Measurements from ENCODE around the gene ARL17B. TPM values are rescaled to one million over a fixed set of nuclear protein-coding genes. Genes with fewer than 3 reads are reported as not detected.
A peak's percentile ranks its signal among the peaks of the same experiment; 100 is the strongest.
"Not testable (repeated sequence)": the region's sequence is repeated elsewhere in the genome, so short reads cannot be mapped to it uniquely, and the experiment has no call there.

Gene ARL17B
- total RNA-seq, 2 donors from 2014 or later: 15.4 to 25.0 TPM

- H3K4me3 Mint-ChIP-seq; H3K36me3 Mint-ChIP-seq (ENCODE audit: insufficient read depth in 2 of 2); DNase-seq; H3K4me1 Mint-ChIP-seq (ENCODE audit: low read depth); H3K27ac Mint-ChIP-seq; H3K27me3 Mint-ChIP-seq (ENCODE audit: low read depth); H3K9me3 Mint-ChIP-seq: not testable (repeated sequence)
- ATAC-seq (replicated peaks in 1 of 2): peak; percentile 63 to 66
Observed at GRCh38 chr17:46361145-46361735, 326 bp downstream of the ARL17B start.

DNA sequence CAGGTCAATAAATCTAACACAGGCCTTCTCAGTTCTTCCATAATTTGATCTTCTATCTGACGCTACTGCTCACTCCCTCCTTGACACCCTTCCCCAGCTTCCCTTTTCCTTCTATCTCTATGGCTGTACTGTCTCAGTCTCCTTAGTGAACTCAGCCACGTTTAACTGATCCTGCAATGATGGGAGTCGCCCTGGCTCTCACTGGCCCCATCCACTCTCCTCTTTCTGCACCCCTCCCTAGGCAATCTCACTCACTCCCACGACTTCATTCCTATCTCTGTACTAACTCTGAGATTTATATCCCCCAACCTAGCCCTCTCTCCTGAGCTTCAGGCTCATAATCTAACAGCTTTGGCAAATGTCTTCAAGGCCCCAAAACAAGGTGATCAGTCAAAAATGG is 7.7 kb downstream of the ARL17B start:
- H3K27me3 Mint-ChIP-seq (ENCODE audit: low read depth): not testable (repeated sequence)

GRCh38 chr17:46349060-46349459 is 12.5 kb downstream of the ARL17B start:
- H3K9me3 Mint-ChIP-seq; H3K27ac Mint-ChIP-seq; H3K4me3 Mint-ChIP-seq; H3K27me3 Mint-ChIP-seq (ENCODE audit: low read depth); H3K4me1 Mint-ChIP-seq (ENCODE audit: low read depth); H3K36me3 Mint-ChIP-seq (ENCODE audit: insufficient read depth in 2 of 2); DNase-seq: not testable (repeated sequence)
- ATAC-seq (replicated peaks in 1 of 2): peak; percentile 59 to 66

More for the DNA sequence above, 7.7 kb downstream of the ARL17B start:
- H3K4me3 Mint-ChIP-seq; H3K4me1 Mint-ChIP-seq (ENCODE audit: low read depth); H3K36me3 Mint-ChIP-seq (ENCODE audit: insufficient read depth in 2 of 2); ATAC-seq (replicated peaks in 1 of 2); DNase-seq; H3K27ac Mint-ChIP-seq; H3K9me3 Mint-ChIP-seq: not testable (repeated sequence)

- not testable (repeated sequence) for H3K4me1 Mint-ChIP-seq (ENCODE audit: low read depth); H3K36me3 Mint-ChIP-seq (ENCODE audit: insufficient read depth in 2 of 2); H3K27me3 Mint-ChIP-seq (ENCODE audit: low read depth); H3K27ac Mint-ChIP-seq; H3K9me3 Mint-ChIP-seq; H3K4me3 Mint-ChIP-seq; DNase-seq
- ATAC-seq (replicated peaks in 1 of 2): peak; percentile 76 to 87
Observed at GRCh38 chr17:46348345-46348744, 13.2 kb downstream of the ARL17B start.

- H3K27me3 Mint-ChIP-seq (ENCODE audit: low read depth); H3K4me3 Mint-ChIP-seq; H3K36me3 Mint-ChIP-seq (ENCODE audit: insufficient read depth in 2 of 2); H3K4me1 Mint-ChIP-seq (ENCODE audit: low read depth); ATAC-seq (replicated peaks in 1 of 2); H3K27ac Mint-ChIP-seq; H3K9me3 Mint-ChIP-seq; DNase-seq: not testable (repeated sequence)
Observed at GRCh38 chr17:46342131-46342530, 19.4 kb downstream of the ARL17B start.

DNA sequence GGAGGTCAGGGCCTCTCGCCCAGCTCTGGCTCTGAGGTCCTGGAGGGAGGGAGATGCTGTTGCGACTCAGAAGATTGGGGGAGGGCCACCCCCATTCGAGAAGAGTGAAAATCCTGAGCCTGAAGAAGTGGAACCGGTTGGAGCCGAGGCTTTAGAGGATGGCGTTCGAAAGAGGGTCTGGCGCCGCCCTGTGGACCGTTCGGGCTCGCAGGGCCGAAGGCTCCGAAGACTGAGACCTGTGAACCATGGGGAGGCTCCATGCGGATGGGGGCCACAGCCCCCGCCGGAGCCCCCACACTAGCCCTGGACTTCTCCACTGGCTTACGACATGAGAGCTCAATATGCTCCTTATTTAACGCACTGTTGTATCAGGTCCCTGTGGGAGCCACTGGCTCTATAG is 20.3 kb downstream of the ARL17B start:
- peak in 1 of 2 donors; percentile 50 for ATAC-seq (replicated peaks in 1 of 2)
- not testable (repeated sequence) for H3K27ac Mint-ChIP-seq; H3K4me1 Mint-ChIP-seq (ENCODE audit: low read depth); DNase-seq; H3K4me3 Mint-ChIP-seq; H3K9me3 Mint-ChIP-seq; H3K36me3 Mint-ChIP-seq (ENCODE audit: insufficient read depth in 2 of 2); H3K27me3 Mint-ChIP-seq (ENCODE audit: low read depth)

DNA sequence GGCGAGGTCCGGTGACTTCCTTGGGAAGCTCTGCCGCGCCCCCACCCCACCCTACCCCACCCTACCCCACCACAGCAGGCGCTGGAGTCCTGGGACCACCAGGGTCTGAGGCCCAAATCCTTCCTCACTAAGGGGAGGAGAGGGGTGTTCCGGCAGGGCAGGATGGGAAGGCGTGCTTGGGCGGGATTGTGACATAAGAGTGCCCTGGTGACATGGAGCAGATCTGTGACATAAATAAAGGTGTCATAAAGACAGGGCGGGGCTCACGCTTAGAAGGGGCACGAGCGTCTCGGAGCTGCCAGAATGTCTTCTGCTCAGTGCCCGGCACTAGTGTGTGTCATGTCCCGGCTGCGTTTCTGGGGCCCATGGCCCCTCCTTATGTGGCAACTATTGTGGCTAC is 66.7 kb downstream of the ARL17B start, which contains the start of gene LRRC37A:
Gene LRRC37A (plus strand): TSS at position 301 of the 400 bp plus-strand sequence. CDS start 3 bp downstream, at position 304.
- not testable (repeated sequence) for DNase-seq; H3K36me3 Mint-ChIP-seq (ENCODE audit: insufficient read depth in 2 of 2); ATAC-seq (replicated peaks in 1 of 2); H3K4me3 Mint-ChIP-seq; H3K27me3 Mint-ChIP-seq (ENCODE audit: low read depth); H3K9me3 Mint-ChIP-seq; H3K27ac Mint-ChIP-seq
- H3K4me1 Mint-ChIP-seq (ENCODE audit: low read depth): peaks cover 12% of the 10 kb centered on the region

DNA sequence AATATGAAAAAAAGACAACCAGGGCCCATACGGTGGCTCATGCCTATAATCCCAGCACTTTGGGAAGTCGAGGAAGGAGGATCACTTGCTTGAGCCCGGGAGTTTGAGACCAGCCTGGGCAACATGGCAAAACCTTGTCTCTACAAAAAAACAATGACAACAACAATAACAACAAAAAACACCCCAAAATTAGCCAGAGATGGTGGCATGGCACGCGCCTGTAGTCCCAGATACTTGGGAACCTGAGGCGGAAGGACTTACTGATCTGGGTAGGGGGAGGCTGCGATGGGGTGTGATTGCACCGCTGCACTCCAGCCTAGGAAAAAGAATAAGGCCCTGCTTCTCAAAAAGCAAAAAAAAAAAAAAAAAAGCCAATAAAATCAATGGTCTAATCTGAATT is 69.9 kb downstream of the ARL17B start:
- DNase-seq; H3K9me3 Mint-ChIP-seq; H3K27ac Mint-ChIP-seq; ATAC-seq (replicated peaks in 1 of 2); H3K36me3 Mint-ChIP-seq (ENCODE audit: insufficient read depth in 2 of 2); H3K27me3 Mint-ChIP-seq (ENCODE audit: low read depth): not testable (repeated sequence)
- Mint-ChIP-seq H3K4me3 (peak overlapping the region in 1 of 2 donors; percentile 57), H3K4me1 (ENCODE audit: low read depth) (peaks cover 23% of the 10 kb centered on the region)

DNA sequence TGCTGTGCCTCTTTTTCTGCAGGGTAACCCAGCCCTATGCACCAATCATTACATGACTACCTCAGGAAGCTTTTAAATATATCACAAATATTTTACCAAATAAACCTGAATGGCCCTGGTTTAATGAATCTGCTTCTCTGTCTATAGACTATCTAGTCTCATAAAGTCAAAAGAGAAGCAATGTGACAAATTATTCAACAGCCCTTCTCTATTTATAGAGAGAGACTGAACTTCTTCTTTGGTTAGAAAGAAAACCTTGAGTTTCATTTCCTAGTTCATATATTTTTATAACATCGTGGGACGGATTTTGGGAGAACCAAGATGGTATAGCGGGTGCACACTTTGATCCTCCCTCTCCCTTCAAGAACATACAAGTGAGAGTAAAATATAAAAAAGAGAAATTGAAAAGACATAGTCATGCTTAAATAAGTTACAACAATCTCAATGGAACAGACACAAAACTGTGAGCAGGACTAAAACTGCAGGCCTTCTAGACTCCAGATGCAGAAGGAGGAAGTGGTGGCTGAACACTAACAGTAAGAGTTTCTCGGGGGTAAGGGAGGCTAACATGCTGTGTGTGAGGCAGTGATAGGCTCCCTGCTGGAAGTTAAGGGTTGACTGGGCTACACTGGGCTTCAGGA is 70.5 kb downstream of the ARL17B start:
- peaks cover 26% of the 10 kb centered on the region for H3K4me1 Mint-ChIP-seq (ENCODE audit: low read depth)
- DNase-seq: peak in 1 of 2 donors; percentile 34
- not testable (repeated sequence) for H3K9me3 Mint-ChIP-seq; H3K27me3 Mint-ChIP-seq (ENCODE audit: low read depth); H3K36me3 Mint-ChIP-seq (ENCODE audit: insufficient read depth in 2 of 2); H3K27ac Mint-ChIP-seq
- H3K4me3 Mint-ChIP-seq: peak overlapping the region in 1 of 2 donors; percentile 57
- peak in 1 of 2 donors; percentile 74 for ATAC-seq (replicated peaks in 1 of 2)

DNA sequence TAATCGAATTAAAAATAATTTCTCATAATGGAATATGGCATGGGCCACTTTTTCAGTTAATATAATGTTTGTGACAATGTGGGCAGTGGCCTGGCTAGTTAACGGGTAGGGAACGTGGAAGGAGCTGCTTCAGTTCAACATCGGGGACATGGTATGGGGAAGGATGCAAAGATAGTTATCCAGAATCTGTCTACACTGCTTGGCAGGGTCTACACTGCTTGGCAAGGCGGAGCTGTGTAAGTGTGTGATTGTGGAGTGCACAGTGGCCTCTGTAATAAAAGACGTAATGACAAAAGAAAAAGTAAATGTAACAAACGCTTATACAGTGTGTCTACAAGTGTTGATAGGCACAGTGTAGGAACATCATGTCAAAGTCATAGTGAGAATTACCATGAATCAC is 74.0 kb downstream of the ARL17B start:
- H3K27me3 Mint-ChIP-seq (ENCODE audit: low read depth); H3K36me3 Mint-ChIP-seq (ENCODE audit: insufficient read depth in 2 of 2); H3K9me3 Mint-ChIP-seq; DNase-seq; H3K27ac Mint-ChIP-seq; H3K4me3 Mint-ChIP-seq: not testable (repeated sequence)
- ATAC-seq (replicated peaks in 1 of 2): peak in 1 of 2 donors; percentile 14
- H3K4me1 Mint-ChIP-seq (ENCODE audit: low read depth): peaks cover 53% of the 10 kb centered on the region

DNA sequence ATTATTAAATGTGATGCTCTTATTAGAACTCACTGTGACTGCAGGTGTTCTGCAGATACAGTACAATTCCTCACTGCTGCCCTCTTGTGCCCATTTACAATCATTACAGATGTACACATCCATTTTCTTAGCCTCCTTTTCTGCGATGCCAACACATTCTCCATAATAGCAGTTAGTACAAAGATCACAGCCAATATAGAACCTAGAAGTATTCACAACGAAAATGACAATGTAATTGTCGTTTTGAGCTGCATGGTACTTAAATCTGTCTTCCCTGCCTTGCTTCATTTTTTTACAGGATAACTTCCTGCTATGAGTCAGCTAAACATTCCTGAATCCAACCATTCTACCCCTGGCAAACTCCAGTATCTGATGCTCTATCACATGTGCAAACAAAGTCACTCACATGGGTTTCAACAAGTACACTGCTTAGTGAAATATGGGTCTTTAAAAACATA is 74.8 kb downstream of the ARL17B start:
- DNase-seq (peak; percentile 69 to 82), ATAC-seq (replicated peaks in 1 of 2) (peak; percentile 40 to 53)
- not testable (repeated sequence) for H3K27ac Mint-ChIP-seq; H3K4me3 Mint-ChIP-seq; H3K36me3 Mint-ChIP-seq (ENCODE audit: insufficient read depth in 2 of 2); H3K27me3 Mint-ChIP-seq (ENCODE audit: low read depth); H3K9me3 Mint-ChIP-seq
- peaks cover 52% of the 10 kb centered on the region for H3K4me1 Mint-ChIP-seq (ENCODE audit: low read depth)

GRCh38 chr17:46285500-46285899 is 76.1 kb downstream of the ARL17B start:
- H3K9me3 Mint-ChIP-seq; H3K27me3 Mint-ChIP-seq (ENCODE audit: low read depth); H3K27ac Mint-ChIP-seq; ATAC-seq (replicated peaks in 1 of 2); H3K4me3 Mint-ChIP-seq; DNase-seq; H3K36me3 Mint-ChIP-seq (ENCODE audit: insufficient read depth in 2 of 2): not testable (repeated sequence)
- H3K4me1 Mint-ChIP-seq (ENCODE audit: low read depth): peaks cover 42% of the 10 kb centered on the region

DNA sequence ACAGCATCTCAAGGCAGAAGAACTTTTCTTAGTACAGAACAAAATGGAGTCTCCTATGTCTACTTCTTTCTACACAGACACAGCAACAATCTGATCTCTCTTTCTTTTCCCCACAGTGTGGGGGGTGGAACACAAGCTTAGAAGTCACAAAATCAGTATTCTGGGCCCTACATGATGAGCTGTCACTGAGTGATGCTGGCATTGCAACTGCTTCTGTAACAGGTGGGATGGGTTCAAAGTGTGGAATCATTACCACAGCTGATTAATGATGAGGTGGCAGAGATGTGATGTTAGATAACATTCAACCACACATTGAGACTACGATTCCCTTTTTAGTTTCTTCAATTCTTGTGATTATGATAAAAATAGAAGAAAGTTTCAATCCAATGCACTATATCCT is 77.1 kb downstream of the ARL17B start:
- Mint-ChIP-seq H3K4me1 (ENCODE audit: low read depth) (peaks cover 42% of the 10 kb centered on the region), H3K4me3 (peak overlapping the region in 1 of 2 donors; percentile 29), H3K27ac (peak overlapping the region; percentile 4)
- H3K9me3 Mint-ChIP-seq; H3K27me3 Mint-ChIP-seq (ENCODE audit: low read depth); H3K36me3 Mint-ChIP-seq (ENCODE audit: insufficient read depth in 2 of 2): not testable (repeated sequence)
- DNase-seq: peak; percentile 24 to 83
- peak; percentile 97 to 99 for ATAC-seq (replicated peaks in 1 of 2)

- DNase-seq; H3K27me3 Mint-ChIP-seq (ENCODE audit: low read depth); H3K27ac Mint-ChIP-seq; H3K4me3 Mint-ChIP-seq; ATAC-seq (replicated peaks in 1 of 2); H3K9me3 Mint-ChIP-seq; H3K36me3 Mint-ChIP-seq (ENCODE audit: insufficient read depth in 2 of 2): not testable (repeated sequence)
- peaks cover 40% of the 10 kb centered on the region for H3K4me1 Mint-ChIP-seq (ENCODE audit: low read depth)
Observed at GRCh38 chr17:46282635-46283034, 78.9 kb downstream of the ARL17B start.
